ENCODE results near the gene ZBTB20. TPM values are rescaled to one million over a fixed set of nuclear protein-coding genes. Genes with fewer than 3 reads are reported as not detected.

Gene ZBTB20
- total and polyA plus RNA-seq, 7 donors = 0.40 to 74.9 (median 41.7) TPM

GRCh38 chr3:114453361-114453780 lies 693.7 kb downstream of the ZBTB20 start:
- H3K9me3 ChIP-seq = no peaks in the 10 kb centered on the region
- peak overlapping the region; percentile 80 for H3K27ac ChIP-seq
- intact Hi-C loops (cut with DNase I) = loop anchor here in 1 of 2 donors (5.0 kb wide), 1 partner anchor 36 kb away; no protein-coding TSS in a partner anchor
- no peaks in the 10 kb centered on the region for H3K36me3 ChIP-seq (ENCODE audit: insufficient read depth in 1 of 2, low read depth in 1 of 2)
- 32 to 45% (median 39%) methylated on average over 2 of the region's 2 CpGs for WGBS, 3 donors
- no peak for ATAC-seq
- no peaks in the 10 kb centered on the region for H3K27me3 ChIP-seq (ENCODE audit: insufficient read depth in 3 of 3, low read length in 2 of 3)
- no peak for DNase-seq
- H3K4me3 ChIP-seq = peak overlapping the region; percentile 56
- no peak for TF ChIP-seq CTCF (IDR thresholded peaks at IDR 0.05)
- peaks cover 78% of the 10 kb centered on the region for H3K4me1 ChIP-seq

- 24 to 26% (median 25%) methylated on average over 2 of the region's 2 CpGs for WGBS, 3 donors
- ATAC-seq = no peak
- Histone ChIP-seq H3K27ac (peak overlapping the region; percentile 80), H3K4me3 (no peak overlapping the region), H3K4me1 (peaks cover 75% of the 10 kb centered on the region), H3K9me3 (no peaks in the 10 kb centered on the region), H3K36me3 (ENCODE audit: insufficient read depth in 1 of 2, low read depth in 1 of 2) (no peaks in the 10 kb centered on the region), H3K27me3 (ENCODE audit: insufficient read depth in 3 of 3, low read length in 2 of 3) (no peaks in the 10 kb centered on the region)
- TF ChIP-seq CTCF (IDR thresholded peaks at IDR 0.05) = no peak
- DNase-seq = no peak
- intact Hi-C loops (cut with DNase I) = loop anchor here in 1 of 2 donors (5.0 kb wide), 1 partner anchor 36 kb away; no protein-coding TSS in a partner anchor
These were observed 694.2 kb downstream of the ZBTB20 start for GRCh38 chr3:114452937-114453336.

GRCh38 chr3:114452256-114452655 lies 694.8 kb downstream of the ZBTB20 start:
- peak overlapping the region; percentile 48 for H3K4me3 ChIP-seq
- H3K9me3 ChIP-seq = no peaks in the 10 kb centered on the region
- intact Hi-C loops (cut with DNase I) = loop anchor here in 1 of 2 donors (5.0 kb wide), 1 partner anchor 35 kb away; no protein-coding TSS in a partner anchor
- peaks cover 73% of the 10 kb centered on the region for H3K4me1 ChIP-seq
- H3K27ac ChIP-seq = peak overlapping the region; percentile 80
- TF ChIP-seq CTCF (IDR thresholded peaks at IDR 0.05) = no peak
- no peaks in the 10 kb centered on the region for H3K36me3 ChIP-seq (ENCODE audit: insufficient read depth in 1 of 2, low read depth in 1 of 2)
- no peak for DNase-seq
- peak in 2 of 4 donors; percentile 40 to 49 for ATAC-seq
- H3K27me3 ChIP-seq (ENCODE audit: insufficient read depth in 3 of 3, low read length in 2 of 3) = no peaks in the 10 kb centered on the region
- WGBS, 3 donors = 13 to 24% (median 22%) methylated on average over 1 of the region's 1 CpG

GRCh38 chr3:114451561-114452018 lies 695.5 kb downstream of the ZBTB20 start:
- peak overlapping the region; percentile 48 for H3K4me3 ChIP-seq
- intact Hi-C loops (cut with DNase I) = loop anchor here in 1 of 2 donors (5.0 kb wide), 1 partner anchor 34 kb away; no protein-coding TSS in a partner anchor
- DNase-seq (no peak), ATAC-seq (peak; percentile 51 to 60 (median 58))
- H3K36me3 ChIP-seq (ENCODE audit: insufficient read depth in 1 of 2, low read depth in 1 of 2) = no peaks in the 10 kb centered on the region
- peaks cover 73% of the 10 kb centered on the region for H3K4me1 ChIP-seq
- no peak for TF ChIP-seq CTCF (IDR thresholded peaks at IDR 0.05)
- no peaks in the 10 kb centered on the region for H3K27me3 ChIP-seq (ENCODE audit: insufficient read depth in 3 of 3, low read length in 2 of 3)
- H3K9me3 ChIP-seq = no peaks in the 10 kb centered on the region
- WGBS, 3 donors = 4 to 14% (median 6%) methylated on average over 10 of the region's 10 CpGs
- H3K27ac ChIP-seq = peak overlapping the region; percentile 80

All from psoas muscle (tissue), 8 donors.